ENCODE results near the gene RAB39A.

DNA sequence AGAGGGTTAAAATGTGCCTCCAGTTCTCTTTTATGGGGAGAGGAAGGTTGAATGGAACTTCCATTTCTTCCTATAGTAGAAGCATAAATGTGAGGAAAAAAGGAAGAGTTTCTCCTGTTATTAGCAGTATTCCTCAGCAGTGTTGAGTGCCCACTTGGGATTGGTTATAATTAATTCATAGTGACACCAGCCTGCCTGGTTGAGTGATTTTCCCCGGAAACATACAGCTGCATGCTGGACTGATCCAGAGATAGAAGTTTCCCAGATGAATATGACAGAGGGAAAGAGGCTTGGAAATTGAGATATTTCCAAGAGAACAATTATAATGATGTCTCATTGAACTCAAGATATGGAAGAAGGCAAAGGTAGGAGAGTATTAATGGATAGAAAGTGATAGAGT is 28.3 kb downstream of the RAB39A start:
- TF ChIP-seq, protein P1, sequence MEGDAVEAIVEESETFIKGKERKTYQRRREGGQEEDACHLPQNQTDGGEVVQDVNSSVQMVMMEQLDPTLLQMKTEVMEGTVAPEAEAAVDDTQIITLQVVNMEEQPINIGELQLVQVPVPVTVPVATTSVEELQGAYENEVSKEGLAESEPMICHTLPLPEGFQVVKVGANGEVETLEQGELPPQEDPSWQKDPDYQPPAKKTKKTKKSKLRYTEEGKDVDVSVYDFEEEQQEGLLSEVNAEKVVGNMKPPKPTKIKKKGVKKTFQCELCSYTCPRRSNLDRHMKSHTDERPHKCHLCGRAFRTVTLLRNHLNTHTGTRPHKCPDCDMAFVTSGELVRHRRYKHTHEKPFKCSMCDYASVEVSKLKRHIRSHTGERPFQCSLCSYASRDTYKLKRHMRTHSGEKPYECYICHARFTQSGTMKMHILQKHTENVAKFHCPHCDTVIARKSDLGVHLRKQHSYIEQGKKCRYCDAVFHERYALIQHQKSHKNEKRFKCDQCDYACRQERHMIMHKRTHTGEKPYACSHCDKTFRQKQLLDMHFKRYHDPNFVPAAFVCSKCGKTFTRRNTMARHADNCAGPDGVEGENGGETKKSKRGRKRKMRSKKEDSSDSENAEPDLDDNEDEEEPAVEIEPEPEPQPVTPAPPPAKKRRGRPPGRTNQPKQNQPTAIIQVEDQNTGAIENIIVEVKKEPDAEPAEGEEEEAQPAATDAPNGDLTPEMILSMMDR (IDR thresholded peaks at IDR 0.05; ENCODE audit: poor library complexity), result no peak
- TF ChIP-seq EZH2 (IDR thresholded peaks at IDR 0.05; ENCODE audit: borderline replicate concordance), result no peak
- no peak for TF ChIP-seq EZH2phosphoT487 (IDR thresholded peaks at IDR 0.05; ENCODE audit: low read depth, severe bottlenecking, unreplicated experiment)

Measured in hepatocyte (in vitro differentiated cells).